Right atrium auricular region (tissue), 2 donors: ENCODE results near the gene RMI2. TPM values are rescaled to one million over a fixed set of nuclear protein-coding genes. Genes with fewer than 3 reads are reported as not detected.

Experiments
- DNase-seq: peaks from one replicate; pipeline ENCODE4 v3.0.0-alpha.2; 2019; ENCODE audit warnings: low spot score
- H3K27ac ChIP-seq, 2 donors: fragments of 200-600 bp; sonication (generic); 1 replicate in 1 of 2; 2 replicates in 1 of 2; pipeline ENCODE4 v1.5.1; 2016 to 2019
- H3K27me3 ChIP-seq, 2 donors: fragments of 200-600 bp; sonication (generic); one replicate each; pipeline versions ENCODE4 v1.5.1 to v1.6.0; 2017 to 2019
- H3K36me3 ChIP-seq: fragments of 200-600 bp; sonication (generic); one replicate; pipeline ENCODE4 v1.5.1; 2016
- H3K4me1 ChIP-seq, 2 donors: fragments of 200-600 bp; sonication (generic); one replicate each; pipeline versions ENCODE4 v1.5.1 to v1.6.0; 2017 to 2019
- H3K4me3 ChIP-seq, 2 donors: fragments of 200-600 bp; sonication (generic); 1 replicate in 1 of 2; 2 replicates in 1 of 2; pipeline ENCODE4 v1.5.1; 2017 to 2019; ENCODE audit warnings: mild to moderate bottlenecking in 1 of 2, moderate library complexity in 1 of 2
- H3K9me3 ChIP-seq, 2 donors: fragments of 200-600 bp; sonication (generic); one replicate each; pipeline ENCODE4 v1.5.1; 2019
- total RNA-seq, 2 donors: library from RNA; depleted of rRNA; stranded (reverse); fragments of >200 nt; gene quantifications; one replicate each; pipeline ENCODE4 v1.1.0, GENCODE V29; 2016
- TF ChIP-seq, protein P1 (sequence below), 2 donors: fragments of 200-600 bp; sonication (generic); IDR thresholded peaks; one replicate each; pipeline ENCODE4 v1.5.1; 2019; ENCODE audit warnings: antibody characterized with exemption in 2 of 2

The RMI2 gene
- total RNA-seq, 2 donors from 2014 or later: 0.85 TPM; not detected in 1

DNA sequence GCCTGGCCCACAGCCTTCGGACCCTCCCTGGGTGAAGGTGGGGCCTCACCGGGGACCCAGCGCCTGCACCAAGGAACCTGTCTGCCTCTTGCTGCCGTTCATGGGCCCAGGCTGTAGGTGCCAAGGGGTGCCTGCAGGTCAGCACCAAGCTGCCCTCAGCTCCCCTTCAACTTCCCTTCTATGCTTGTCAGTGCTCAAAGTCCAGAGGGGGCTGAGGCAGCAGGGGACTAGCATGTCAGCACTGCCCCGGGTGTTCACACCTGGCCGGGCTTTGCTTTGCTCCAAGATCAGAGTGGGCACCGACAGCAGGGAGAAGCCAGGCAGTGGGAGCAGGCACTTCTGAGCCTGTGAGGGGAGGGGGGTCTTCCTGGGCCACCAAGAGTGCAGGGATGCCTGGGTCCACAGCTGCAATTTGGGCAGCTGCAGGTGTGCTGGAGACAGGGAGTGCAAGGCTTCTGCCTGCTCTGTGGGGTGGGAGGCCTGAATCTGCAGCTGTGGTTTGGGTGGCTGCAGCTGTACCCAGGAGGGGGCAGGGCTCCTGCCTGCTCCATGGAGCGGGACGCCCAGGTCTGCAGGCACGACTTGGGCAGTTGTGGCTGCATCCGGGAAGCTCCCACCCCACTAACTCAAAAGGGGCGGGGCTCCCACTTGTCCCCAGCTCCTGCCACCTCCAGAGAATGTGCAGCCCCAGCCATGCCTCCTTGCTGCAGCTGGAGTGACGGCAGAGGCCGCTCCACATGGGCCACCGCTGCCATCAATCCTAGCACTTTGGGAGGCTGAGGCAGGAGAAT is 36.6 kb upstream of the RMI2 start:
- TF ChIP-seq, protein P1, sequence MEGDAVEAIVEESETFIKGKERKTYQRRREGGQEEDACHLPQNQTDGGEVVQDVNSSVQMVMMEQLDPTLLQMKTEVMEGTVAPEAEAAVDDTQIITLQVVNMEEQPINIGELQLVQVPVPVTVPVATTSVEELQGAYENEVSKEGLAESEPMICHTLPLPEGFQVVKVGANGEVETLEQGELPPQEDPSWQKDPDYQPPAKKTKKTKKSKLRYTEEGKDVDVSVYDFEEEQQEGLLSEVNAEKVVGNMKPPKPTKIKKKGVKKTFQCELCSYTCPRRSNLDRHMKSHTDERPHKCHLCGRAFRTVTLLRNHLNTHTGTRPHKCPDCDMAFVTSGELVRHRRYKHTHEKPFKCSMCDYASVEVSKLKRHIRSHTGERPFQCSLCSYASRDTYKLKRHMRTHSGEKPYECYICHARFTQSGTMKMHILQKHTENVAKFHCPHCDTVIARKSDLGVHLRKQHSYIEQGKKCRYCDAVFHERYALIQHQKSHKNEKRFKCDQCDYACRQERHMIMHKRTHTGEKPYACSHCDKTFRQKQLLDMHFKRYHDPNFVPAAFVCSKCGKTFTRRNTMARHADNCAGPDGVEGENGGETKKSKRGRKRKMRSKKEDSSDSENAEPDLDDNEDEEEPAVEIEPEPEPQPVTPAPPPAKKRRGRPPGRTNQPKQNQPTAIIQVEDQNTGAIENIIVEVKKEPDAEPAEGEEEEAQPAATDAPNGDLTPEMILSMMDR (IDR thresholded peaks at IDR 0.05): no peak
- Histone ChIP-seq H3K27me3 (no peaks in the 10 kb centered on the region), H3K27ac (no peak overlapping the region), H3K4me3 (no peak overlapping the region), H3K36me3 (no peaks in the 10 kb centered on the region), H3K4me1 (peaks cover 0 to 7% of the 10 kb centered on the region in 2 donors), H3K9me3 (no peaks in the 10 kb centered on the region)
- DNase-seq: no peak

DNA sequence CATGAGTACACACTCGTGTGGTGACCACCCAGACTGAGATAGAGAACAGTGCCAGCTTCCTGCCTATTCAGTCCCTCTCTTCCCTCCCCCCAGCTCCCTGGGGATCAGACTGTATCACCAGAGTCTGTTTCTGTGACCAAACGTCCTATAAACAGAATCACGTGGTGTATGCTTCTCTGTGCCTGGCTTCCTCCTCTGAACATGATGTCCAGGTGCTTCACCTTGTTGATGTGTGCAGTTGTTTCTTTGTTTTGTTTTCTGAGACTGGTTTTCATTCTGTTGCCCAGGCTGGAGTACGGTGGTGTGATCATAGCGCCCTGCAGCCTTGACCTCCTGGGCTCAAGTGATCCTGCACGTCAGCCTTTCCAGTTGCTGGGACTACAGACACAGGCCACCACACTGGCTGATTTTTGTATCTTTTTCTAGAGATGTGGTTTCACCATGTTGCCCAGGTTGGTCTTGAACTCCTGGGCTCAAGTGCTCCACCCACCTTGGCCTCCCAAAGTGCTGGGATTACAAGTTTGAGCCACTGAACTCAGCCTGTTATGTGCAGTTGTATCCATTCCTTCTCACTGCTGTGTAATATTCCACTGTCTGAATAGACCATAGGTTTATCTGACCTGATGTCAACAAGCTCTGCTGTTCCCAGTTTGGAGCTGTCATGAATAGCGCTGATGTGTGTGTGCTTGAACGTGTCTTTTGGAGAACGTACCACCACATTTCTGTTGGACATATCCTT is 35.2 kb upstream of the RMI2 start:
- Histone ChIP-seq H3K9me3 (no peaks in the 10 kb centered on the region), H3K4me3 (no peak overlapping the region), H3K4me1 (peaks cover 0 to 7% of the 10 kb centered on the region in 2 donors), H3K36me3 (no peaks in the 10 kb centered on the region), H3K27ac (no peak overlapping the region), H3K27me3 (no peaks in the 10 kb centered on the region)
- no peak for DNase-seq
- TF ChIP-seq, protein P1 (IDR thresholded peaks at IDR 0.05): no peak

DNA sequence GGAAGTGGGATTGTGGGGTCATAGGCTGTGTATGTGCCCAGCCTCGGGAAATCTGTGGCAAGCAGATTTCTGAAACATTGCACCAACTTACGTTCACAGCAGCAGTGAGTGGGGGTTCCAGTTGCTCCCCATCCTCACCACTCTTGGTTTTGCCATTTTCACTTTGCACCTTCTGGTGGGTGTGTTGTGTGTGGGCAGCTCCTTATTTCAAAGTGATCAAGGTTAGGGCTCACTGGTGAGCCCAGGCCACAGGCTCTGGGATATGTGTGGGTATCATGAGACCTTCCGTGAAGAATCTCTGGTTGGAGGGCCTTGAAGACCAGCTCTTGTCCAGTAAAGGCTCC is 34.7 kb upstream of the RMI2 start:
- DNase-seq: no peak
- H3K36me3 ChIP-seq: no peaks in the 10 kb centered on the region
- no peaks in the 10 kb centered on the region for H3K9me3 ChIP-seq
- no peak overlapping the region for H3K4me3 ChIP-seq
- no peaks in the 10 kb centered on the region for H3K27me3 ChIP-seq
- no peak overlapping the region for H3K27ac ChIP-seq
- TF ChIP-seq, protein P1 (IDR thresholded peaks at IDR 0.05): no peak
- H3K4me1 ChIP-seq: peaks cover 0 to 7% of the 10 kb centered on the region in 2 donors

DNA sequence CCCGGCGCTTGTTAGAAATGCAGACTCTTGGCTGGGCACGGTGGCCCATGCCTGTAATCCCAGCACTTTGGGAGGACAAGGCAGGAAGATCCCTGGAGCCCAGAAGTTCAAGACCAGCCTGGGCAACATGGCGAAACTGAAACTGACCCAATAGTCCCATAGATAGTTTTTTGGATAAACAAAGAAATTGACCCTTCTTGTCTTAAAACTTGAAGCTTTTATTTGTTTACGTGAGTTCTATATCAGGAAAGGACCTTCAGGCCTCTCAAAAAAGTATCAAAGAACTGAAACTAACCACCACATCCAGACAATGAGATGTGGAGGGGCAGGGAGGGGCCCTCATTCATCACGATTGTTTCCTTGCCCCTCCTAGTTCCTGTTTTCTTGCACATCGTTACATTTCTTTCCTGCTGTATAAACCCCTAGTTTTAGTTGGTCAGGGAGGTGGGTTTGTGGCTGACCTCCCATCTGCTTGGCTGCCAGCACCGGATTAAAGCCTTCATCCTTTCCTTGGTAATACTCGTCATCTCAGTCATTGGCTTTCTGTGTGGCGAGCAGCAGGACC is 34.2 kb upstream of the RMI2 start:
- no peaks in the 10 kb centered on the region for H3K27me3 ChIP-seq
- peaks cover 0 to 7% of the 10 kb centered on the region in 2 donors for H3K4me1 ChIP-seq
- TF ChIP-seq, protein P1 (IDR thresholded peaks at IDR 0.05): no peak

DNA sequence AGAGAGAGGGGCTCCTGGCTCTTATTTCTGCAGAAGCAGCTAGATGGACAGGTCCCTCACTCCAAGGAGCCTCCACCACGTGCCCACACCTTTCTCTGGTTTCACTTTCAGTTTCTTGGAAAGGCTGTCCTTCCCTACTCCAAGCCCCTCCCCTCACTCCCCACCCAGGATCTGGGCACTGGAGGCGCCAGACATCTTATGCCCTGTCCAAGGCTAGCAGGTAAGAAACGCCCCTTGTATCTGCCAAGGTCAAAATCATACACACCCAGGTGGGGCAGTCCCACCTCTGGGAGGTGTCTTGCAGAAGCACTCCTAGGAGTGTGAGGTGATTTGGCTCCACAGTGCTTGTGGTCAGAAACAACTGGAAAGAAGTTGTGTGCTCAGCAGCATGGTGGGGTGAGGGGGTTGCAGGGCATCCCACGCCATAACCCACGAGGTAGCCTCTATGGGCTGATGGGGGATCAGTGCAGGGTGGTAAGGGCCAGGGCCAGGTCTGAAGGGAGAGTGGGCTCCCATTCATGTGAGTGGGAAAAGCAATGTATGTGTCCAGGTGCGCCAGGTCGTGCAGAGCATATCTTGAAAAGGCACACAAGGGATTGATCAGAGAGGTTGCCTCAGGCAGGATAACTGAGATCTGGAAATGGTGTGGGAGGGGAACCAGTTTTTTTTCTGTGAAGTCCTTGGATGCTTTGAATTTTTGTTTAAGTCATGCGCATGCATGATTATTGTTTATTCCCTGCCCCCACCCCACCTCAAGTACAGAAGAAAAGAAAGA is 32.4 kb upstream of the RMI2 start:
- DNase-seq: no peak
- H3K4me3 ChIP-seq: no peak overlapping the region

More for the DNA sequence above, 34.2 kb upstream of the RMI2 start:
- Histone ChIP-seq H3K4me3 (no peak overlapping the region), H3K27ac (no peak overlapping the region), H3K9me3 (no peaks in the 10 kb centered on the region), H3K36me3 (no peaks in the 10 kb centered on the region)
- DNase-seq: no peak

More for the DNA sequence above, 32.4 kb upstream of the RMI2 start:
- Histone ChIP-seq H3K27ac (no peak overlapping the region), H3K9me3 (no peaks in the 10 kb centered on the region), H3K36me3 (no peaks in the 10 kb centered on the region), H3K4me1 (peaks cover 0 to 7% of the 10 kb centered on the region in 2 donors), H3K27me3 (no peaks in the 10 kb centered on the region)
- TF ChIP-seq, protein P1 (IDR thresholded peaks at IDR 0.05): no peak
